Right lobe of liver (tissue), 6 donors: ENCODE data around the gene PTPRM. TPM values are rescaled to one million over a fixed set of nuclear protein-coding genes. Genes with fewer than 3 reads are reported as not detected.
A peak's percentile ranks its signal among the peaks of the same experiment; 100 is the strongest.

ENCODE experiments used
- ATAC-seq, 4 donors: fragments of 200-7000 bp; cut with Tn5 transposase; one replicate each; pipeline ENCODE4 v1.9.1; 2020; ENCODE audit warnings: mild to moderate bottlenecking in 4 of 4, moderate library complexity in 4 of 4
- DNase-seq, 3 donors: peaks; one replicate each; pipeline ENCODE4 v3.0.0-alpha.2; 2020
- H3K27ac ChIP-seq, 3 donors: fragments of 200-600 bp; one replicate each; pipeline ENCODE4 v1.8.0; 2022
- H3K27me3 ChIP-seq, 2 donors: fragments of 200-600 bp; one replicate each; pipeline ENCODE4 v1.8.0; 2022
- H3K36me3 ChIP-seq, 4 donors: fragments of 200-600 bp; sonication (generic) in 1 of 4; one replicate each; pipeline versions ENCODE4 v1.5.1 to v1.8.0; 2017 to 2022; ENCODE audit warnings: control low read depth in 1 of 4
- H3K4me1 ChIP-seq, 4 donors: fragments of 200-600 bp; sonication (generic) in 1 of 4; one replicate each; pipeline versions ENCODE4 v1.5.1 to v1.8.0; 2017 to 2022; ENCODE audit warnings: control low read depth in 1 of 4
- H3K4me3 ChIP-seq, 3 donors: fragments of 200-600 bp; one replicate each; pipeline ENCODE4 v1.8.0; 2022
- H3K9me3 ChIP-seq, 4 donors: fragments of 200-600 bp; sonication (generic) in 1 of 4; one replicate each; pipeline versions ENCODE4 v1.5.1 to v1.8.0; 2017 to 2022; ENCODE audit warnings: control low read depth in 1 of 4
- POLR2A ChIP-seq: fragments of 450-650 bp; IDR thresholded peaks from one replicate; pipeline ENCODE4 v1.6.1; 2017; ENCODE audit warnings: antibody characterized with exemption, mild to moderate bottlenecking
- WGBS: methylation state at CpG from one replicate; pipeline ENCODE4 v1.1.6; 2018; ENCODE audit warnings: low coverage, low lambda C conversion rate; ENCODE audit not compliant: insufficient coverage; ENCODE audit errors: missing lambda C conversion rate; 5-methylcytosine and 5-hydroxymethylcytosine counted together
- intact Hi-C, 2 donors: fragments of 100-400 bp; cut with DNase I; formaldehyde crosslinking; loops; one replicate each; pipeline versions ENCODE4 v1.11.2 to v1.14.1; 2022
- total RNA-seq, 6 experiments: library from RNA; depleted of rRNA in 2 of 6; stranded (reverse); fragments of >200 nt in 2 of 6; fragmentation: NEBNext Ultra II Directional in 3 of 6; extraction: Animal tissue kit (Norgen Biotek cat#: 25700) in 3 of 6; gene quantifications; one replicate each; pipeline versions ENCODE4 v1.1.0 to v1.2.4, GENCODE V29; 2016 to 2023
- TF ChIP-seq, protein P1 (sequence below), 4 donors: fragments of 200-600 bp in 3 of 4; fragments of 450-650 bp in 1 of 4; IDR thresholded peaks; one replicate each; pipeline versions ENCODE4 v1.5.1 to v1.8.0; 2016 to 2022; ENCODE audit warnings: antibody characterized with exemption in 4 of 4, mild to moderate bottlenecking in 2 of 4
- donor health status: DM: no; HTN: yes; CAD: no.
- donor health status: DM: no; HTN: no; CAD: no.
- donor health status: DM: no; HTN: no; CAD: no.
- donor health status: DM: no; HTN: yes; CAD: no.
- donor health status: DM: no; HTN: yes; CAD: no.

The PTPRM gene
- total RNA-seq, 6 experiments from 2014 or later, result 15.1 to 45.7 (median 26.5) TPM

DNA sequence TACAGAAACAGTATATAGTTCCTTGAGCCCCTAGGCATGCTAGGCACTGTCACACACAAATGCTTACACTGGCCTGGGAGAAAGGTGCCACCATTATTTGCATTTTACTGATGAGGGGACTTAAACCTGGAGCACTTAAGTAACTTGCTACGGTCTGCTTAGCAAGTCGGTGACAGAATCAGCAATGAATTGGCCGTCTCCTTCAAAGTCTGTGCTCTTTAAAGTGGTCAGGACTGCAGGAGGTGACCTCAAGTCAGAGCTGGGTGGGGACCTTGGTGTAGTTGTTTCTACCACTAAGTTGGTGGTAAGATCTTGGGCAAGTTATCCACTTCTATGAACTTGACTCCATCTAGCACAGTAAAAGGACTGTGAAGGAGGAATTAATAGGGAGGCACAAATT, 34.8 kb downstream of the PTPRM start:
- H3K36me3 ChIP-seq, result no peaks in the 10 kb centered on the region
- TF ChIP-seq POLR2A, result no peak
- TF ChIP-seq, protein P1, sequence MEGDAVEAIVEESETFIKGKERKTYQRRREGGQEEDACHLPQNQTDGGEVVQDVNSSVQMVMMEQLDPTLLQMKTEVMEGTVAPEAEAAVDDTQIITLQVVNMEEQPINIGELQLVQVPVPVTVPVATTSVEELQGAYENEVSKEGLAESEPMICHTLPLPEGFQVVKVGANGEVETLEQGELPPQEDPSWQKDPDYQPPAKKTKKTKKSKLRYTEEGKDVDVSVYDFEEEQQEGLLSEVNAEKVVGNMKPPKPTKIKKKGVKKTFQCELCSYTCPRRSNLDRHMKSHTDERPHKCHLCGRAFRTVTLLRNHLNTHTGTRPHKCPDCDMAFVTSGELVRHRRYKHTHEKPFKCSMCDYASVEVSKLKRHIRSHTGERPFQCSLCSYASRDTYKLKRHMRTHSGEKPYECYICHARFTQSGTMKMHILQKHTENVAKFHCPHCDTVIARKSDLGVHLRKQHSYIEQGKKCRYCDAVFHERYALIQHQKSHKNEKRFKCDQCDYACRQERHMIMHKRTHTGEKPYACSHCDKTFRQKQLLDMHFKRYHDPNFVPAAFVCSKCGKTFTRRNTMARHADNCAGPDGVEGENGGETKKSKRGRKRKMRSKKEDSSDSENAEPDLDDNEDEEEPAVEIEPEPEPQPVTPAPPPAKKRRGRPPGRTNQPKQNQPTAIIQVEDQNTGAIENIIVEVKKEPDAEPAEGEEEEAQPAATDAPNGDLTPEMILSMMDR (IDR thresholded peaks at IDR 0.05), result no peak
- no peaks in the 10 kb centered on the region for H3K27me3 ChIP-seq
- ATAC-seq, result no peak
- DNase-seq, result no peak
- peaks cover 0 to 4% (median 0%) of the 10 kb centered on the region in 4 donors for H3K4me1 ChIP-seq
- H3K4me3 ChIP-seq, result no peak overlapping the region
- H3K9me3 ChIP-seq, result no peaks in the 10 kb centered on the region
- intact Hi-C loops, result no loop called here
- H3K27ac ChIP-seq, result no peak overlapping the region
- WGBS, result 100% methylated on average over 3 of the region's 3 CpGs

DNA sequence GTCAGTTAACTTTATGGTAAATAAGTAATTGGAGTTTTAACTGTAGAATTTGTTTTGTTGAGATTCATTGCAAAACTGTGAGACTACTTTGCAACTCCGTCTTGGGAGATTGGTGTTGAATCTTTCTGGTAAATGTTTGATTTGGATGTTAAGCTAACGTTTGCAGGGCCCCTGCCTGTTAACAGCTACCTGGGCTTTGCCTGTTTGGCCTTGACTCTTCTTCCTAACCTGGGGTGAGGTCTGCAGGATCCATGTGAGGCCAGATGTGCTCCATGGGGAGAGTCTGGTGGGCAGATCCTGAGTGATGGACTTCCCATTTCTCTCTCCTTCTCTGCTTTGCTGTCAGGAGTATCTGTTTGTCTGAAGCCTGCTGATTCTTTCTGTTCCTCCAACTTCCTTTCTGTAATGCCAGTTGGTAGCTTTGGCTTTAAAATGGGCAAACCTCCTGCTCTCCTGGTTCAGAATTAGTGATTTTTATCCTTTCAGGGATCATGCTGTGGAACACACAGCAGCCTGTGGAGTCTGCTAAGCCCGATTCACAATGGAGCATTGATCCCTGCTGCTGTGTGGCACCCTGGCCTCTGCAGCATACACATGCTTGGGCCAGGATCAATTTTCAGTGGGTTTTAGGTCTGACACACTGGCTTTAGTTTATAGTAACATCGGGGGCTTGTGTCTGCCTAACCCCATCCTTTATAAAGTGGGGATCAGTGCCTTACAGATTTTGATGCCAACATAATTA, 36.3 kb downstream of the PTPRM start:
- Histone ChIP-seq H3K9me3 (no peaks in the 10 kb centered on the region), H3K36me3 (no peaks in the 10 kb centered on the region), H3K4me3 (no peak overlapping the region), H3K4me1 (peaks cover 0 to 4% (median 0%) of the 10 kb centered on the region in 4 donors), H3K27me3 (no peaks in the 10 kb centered on the region), H3K27ac (no peak overlapping the region)
- intact Hi-C loops, result no loop called here
- TF ChIP-seq, protein P1 (IDR thresholded peaks at IDR 0.05), result no peak
- no peak for TF ChIP-seq POLR2A
- DNase-seq (no peak), ATAC-seq (peak in 2 of 4 donors; percentile 23 to 32)
- 33% methylated on average over 3 of the region's 4 CpGs for WGBS

DNA sequence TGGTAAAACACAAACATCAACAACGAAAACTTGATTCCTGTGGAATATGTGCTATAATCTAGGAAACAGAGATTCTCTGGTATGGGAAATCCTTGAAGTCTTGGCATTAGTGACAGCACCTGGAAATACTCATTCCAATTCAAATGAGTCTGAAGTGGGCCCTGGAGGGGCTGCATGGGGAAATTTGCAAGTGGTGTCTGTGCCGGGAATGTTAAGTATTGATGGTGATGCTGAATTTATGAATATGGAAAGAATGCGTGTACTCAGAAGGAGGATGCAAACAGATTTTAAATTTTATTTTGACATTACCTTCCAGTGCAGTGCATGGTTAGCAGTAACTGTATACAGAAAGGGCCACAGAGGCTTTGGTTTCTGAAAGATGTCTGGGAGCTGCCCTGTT, 37.2 kb downstream of the PTPRM start:
- no peak for ATAC-seq
- peaks cover 0 to 4% (median 0%) of the 10 kb centered on the region in 4 donors for H3K4me1 ChIP-seq

DNA sequence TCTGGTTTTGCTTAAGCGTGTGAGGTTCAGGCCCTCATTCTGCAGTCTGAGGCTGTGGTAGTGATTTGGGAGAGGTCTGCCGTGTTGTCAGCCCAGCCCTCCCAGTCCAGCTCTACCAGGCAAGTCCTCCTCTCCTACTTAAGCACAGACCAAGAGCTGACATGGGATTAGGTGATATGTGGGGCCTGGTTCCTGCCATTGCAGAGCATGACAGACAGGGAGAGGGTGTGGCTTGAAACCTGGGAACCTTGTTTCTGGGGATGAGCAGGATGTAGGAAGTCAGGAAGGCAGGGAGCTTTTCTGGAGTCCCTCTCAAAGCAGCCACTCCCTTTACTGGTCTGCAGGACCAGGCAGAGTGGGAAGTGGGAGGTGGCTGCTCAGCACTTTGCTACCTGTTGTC, 38.6 kb downstream of the PTPRM start:
- H3K36me3 ChIP-seq, result no peaks in the 10 kb centered on the region
- peaks cover 0 to 4% (median 0%) of the 10 kb centered on the region in 4 donors for H3K4me1 ChIP-seq
- H3K4me3 ChIP-seq, result no peak overlapping the region
- ATAC-seq (no peak), DNase-seq (no peak)
- H3K27ac ChIP-seq, result no peak overlapping the region
- WGBS, result 83% methylated on average over 1 of the region's 2 CpGs
- intact Hi-C loops, result no loop called here
- no peak for TF ChIP-seq POLR2A
- TF ChIP-seq, protein P1 (IDR thresholded peaks at IDR 0.05), result no peak
- no peaks in the 10 kb centered on the region for H3K9me3 ChIP-seq
- H3K27me3 ChIP-seq, result no peaks in the 10 kb centered on the region

More for the DNA sequence above, 37.2 kb downstream of the PTPRM start:
- intact Hi-C loops, result no loop called here
- Histone ChIP-seq H3K27ac (no peak overlapping the region), H3K4me3 (no peak overlapping the region), H3K36me3 (no peaks in the 10 kb centered on the region), H3K27me3 (no peaks in the 10 kb centered on the region), H3K9me3 (no peaks in the 10 kb centered on the region)
- DNase-seq, result no peak
- WGBS, result 76% methylated on average over 3 of the region's 3 CpGs
- TF ChIP-seq, protein P1 (IDR thresholded peaks at IDR 0.05), result no peak
- no peak for TF ChIP-seq POLR2A
